Panc1 (cell line): Measurements from ENCODE around the gene C1QTNF1. TPM values are rescaled to one million over a fixed set of nuclear protein-coding genes. Genes with fewer than 3 reads are reported as not detected.

Source experiments
- ATAC-seq: fragments of 200-7000 bp; cut with Tn5 transposase; 2 replicates; pipeline ENCODE4 v1.9.1; 2020; ENCODE audit warnings: mild to moderate bottlenecking, moderate library complexity
- BruUV-seq: library from RNA; stranded (reverse); fragments of 400-500 nt; replicated peaks from 2 replicates; lab custom pipeline; 2021; lab: Mats Ljungman, UMichigan
- CTCF ChIA-PET: fragments of 300-600 bp; sonication (Branson Sonifier 250); formaldehyde crosslinking; loops from one replicate; lab custom pipeline; 2022; ENCODE audit warnings: antibody characterized with exemption; lab: Charles Lee
- POLR2A ChIA-PET: fragments of 300-600 bp; sonication (Branson Sonifier 250); formaldehyde crosslinking; loops from one replicate; lab custom pipeline; 2022; ENCODE audit warnings: antibody characterized with exemption; lab: Charles Lee
- DNase-seq: peaks from one replicate; pipeline ENCODE4 v3.0.0-alpha.2; 2010; ENCODE audit warnings: low read depth, low spot score
- H3K27ac ChIP-seq: 2 replicates; pipeline ENCODE4 v1.5.1; 2011; ENCODE audit warnings: mild to moderate bottlenecking, low read length, inconsistent platforms
- H3K27me3 ChIP-seq: fragments of 200-500 bp; sonication (Bioruptor generic); 2 replicates; pipeline ENCODE4 v1.6.0; 2014; ENCODE audit warnings: low read length, inconsistent platforms; ENCODE audit not compliant: control insufficient read depth, insufficient read depth
- H3K36me3 ChIP-seq: fragments of 200-500 bp; sonication (Bioruptor generic); 2 replicates; pipeline ENCODE4 v1.5.1; 2014; ENCODE audit warnings: inconsistent platforms, mild to moderate bottlenecking, low read length, moderate library complexity; ENCODE audit not compliant: control insufficient read depth, insufficient read depth
- H3K4me1 ChIP-seq: 2 replicates; pipeline ENCODE4 v1.5.1; 2011; ENCODE audit warnings: inconsistent platforms, mild to moderate bottlenecking, low read length, moderate library complexity; ENCODE audit not compliant: control insufficient read depth, insufficient read depth
- H3K4me3 ChIP-seq, 2 experiments: 2 replicates each; pipeline ENCODE4 v1.5.1; 2011 to 2012; ENCODE audit warnings: low read depth in 2 of 2, low read length in 2 of 2, mild to moderate bottlenecking in 2 of 2, inconsistent platforms in 1 of 2, moderate library complexity in 1 of 2
- H3K9me3 ChIP-seq: fragments of 200-500 bp; sonication (Bioruptor generic); 2 replicates; pipeline ENCODE4 v1.5.1; 2014; ENCODE audit warnings: low read depth, mild to moderate bottlenecking, inconsistent platforms, low read length, moderate library complexity; ENCODE audit not compliant: control insufficient read depth, insufficient read depth
- CTCF ChIP-seq: fragments of 450-650 bp; IDR thresholded peaks from 2 replicates; pipeline ENCODE4 v1.5.1; 2017; ENCODE audit warnings: mild to moderate bottlenecking
- POLR2AphosphoS5 ChIP-seq: IDR thresholded peaks from 2 replicates; pipeline ENCODE4 v1.6.1; 2012; ENCODE audit warnings: mild to moderate bottlenecking, low read depth, low read length, moderate library complexity
- SIN3A ChIP-seq: IDR thresholded peaks from 2 replicates; pipeline ENCODE4 v1.6.1; 2012; ENCODE audit warnings: low read depth, mild to moderate bottlenecking, low read length, moderate library complexity, borderline replicate concordance; ENCODE audit not compliant: insufficient read depth
- TCF7L2 ChIP-seq: IDR thresholded peaks from 2 replicates; pipeline ENCODE4 v1.6.1; 2011; ENCODE audit warnings: mild to moderate bottlenecking, low read depth, low read length, inconsistent platforms
- in situ Hi-C: cut with HindIII; loops from 2 replicates; pipeline ENCODE4 v1.10.0; 2016; ENCODE audit warnings: low sequenced_read_pairs, low pct_unique_long_range_greater_than_20kb
- intact Hi-C: fragments of 100-400 bp; cut with micrococcal nuclease; formaldehyde crosslinking; loops from one replicate; pipeline ENCODE4 v1.10.0; 2022; ENCODE audit not compliant: unreplicated experiment
- total RNA-seq: library from RNA; stranded (reverse); gene quantifications from one replicate; pipeline ENCODE4 v1.2.1, GENCODE V29; 2021; ENCODE audit not compliant: unreplicated experiment
- TF ChIP-seq, protein P1 (sequence below), 2 experiments: IDR thresholded peaks; 2 replicates each; pipeline ENCODE4 v1.6.1; 2011 to 2012; ENCODE audit warnings: low read depth in 2 of 2, control low read depth in 1 of 2, low read length in 1 of 2, mild to moderate bottlenecking in 1 of 2, moderate library complexity in 1 of 2; ENCODE audit not compliant: insufficient read depth in 1 of 2

The C1QTNF1 gene
- total RNA-seq, 1 experiment from 2014 or later: 1.5 TPM

DNA sequence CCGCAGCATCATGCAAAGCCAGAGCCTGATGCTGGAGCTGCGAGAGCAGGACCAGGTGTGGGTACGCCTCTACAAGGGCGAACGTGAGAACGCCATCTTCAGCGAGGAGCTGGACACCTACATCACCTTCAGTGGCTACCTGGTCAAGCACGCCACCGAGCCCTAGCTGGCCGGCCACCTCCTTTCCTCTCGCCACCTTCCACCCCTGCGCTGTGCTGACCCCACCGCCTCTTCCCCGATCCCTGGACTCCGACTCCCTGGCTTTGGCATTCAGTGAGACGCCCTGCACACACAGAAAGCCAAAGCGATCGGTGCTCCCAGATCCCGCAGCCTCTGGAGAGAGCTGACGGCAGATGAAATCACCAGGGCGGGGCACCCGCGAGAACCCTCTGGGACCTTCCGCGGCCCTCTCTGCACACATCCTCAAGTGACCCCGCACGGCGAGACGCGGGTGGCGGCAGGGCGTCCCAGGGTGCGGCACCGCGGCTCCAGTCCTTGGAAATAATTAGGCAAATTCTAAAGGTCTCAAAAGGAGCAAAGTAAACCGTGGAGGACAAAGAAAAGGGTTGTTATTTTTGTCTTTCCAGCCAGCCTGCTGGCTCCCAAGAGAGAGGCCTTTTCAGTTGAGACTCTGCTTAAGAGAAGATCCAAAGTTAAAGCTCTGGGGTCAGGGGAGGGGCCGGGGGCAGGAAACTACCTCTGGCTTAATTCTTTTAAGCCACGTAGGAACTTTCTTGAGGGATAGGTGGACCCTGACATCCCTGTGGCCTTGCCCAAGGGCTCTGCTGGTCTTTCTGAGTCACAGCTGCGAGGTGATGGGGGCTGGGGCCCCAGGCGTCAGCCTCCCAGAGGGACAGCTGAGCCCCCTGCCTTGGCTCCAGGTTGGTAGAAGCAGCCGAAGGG, 24.2 kb downstream of the C1QTNF1 start:
- POLR2A ChIA-PET: interaction anchor here (0.6 kb wide), 1 partner anchor 25 kb away, joined by 3 read pairs; no protein-coding TSS in a partner anchor
- BruUV-seq: no TSS peak

GRCh38 chr17:79048826-79049755, 25.1 kb downstream of the C1QTNF1 start:
- BruUV-seq: no TSS peak
- CTCF ChIA-PET: interaction anchor here (0.5 to 0.6 kb wide), 2 partner anchors 61 to 695 kb away, joined by 3 read pairs; no protein-coding TSS in a partner anchor

More for the DNA sequence above, 24.2 kb downstream of the C1QTNF1 start:
- TF ChIP-seq TCF7L2: no peak
- CTCF ChIA-PET: interaction anchor here (0.5 to 0.6 kb wide), 3 partner anchors 60 to 1107 kb away, joined by 3 read pairs; no protein-coding TSS in a partner anchor
- H3K36me3 ChIP-seq: no peaks in the 10 kb centered on the region
- intact Hi-C loops (no loop called here), in situ Hi-C loops (no loop called here)
- no peak overlapping the region for H3K4me3 ChIP-seq
- no peaks in the 10 kb centered on the region for H3K4me1 ChIP-seq
- no peak for DNase-seq
- H3K9me3 ChIP-seq: no peaks in the 10 kb centered on the region
- no peak; the same call in 1 of the 2 replicates for ATAC-seq
- no peak overlapping the region for H3K27ac ChIP-seq
- H3K27me3 ChIP-seq: no peaks in the 10 kb centered on the region; the same call in 1 of the 2 replicates

More at GRCh38 chr17:79048826-79049755, 25.1 kb downstream of the C1QTNF1 start:
- Histone ChIP-seq H3K27ac (no peak overlapping the region), H3K9me3 (no peaks in the 10 kb centered on the region), H3K27me3 (no peaks in the 10 kb centered on the region; the same call in 1 of the 2 replicates), H3K4me3 (no peak overlapping the region), H3K36me3 (no peaks in the 10 kb centered on the region), H3K4me1 (no peaks in the 10 kb centered on the region)
- no peak for DNase-seq
- in situ Hi-C loops: no loop called here
- POLR2A ChIA-PET: interaction anchor here (0.6 kb wide), 1 partner anchor 24 kb away, joined by 3 read pairs; no protein-coding TSS in a partner anchor
- intact Hi-C loops: no loop called here
- ATAC-seq: no peak
- TF ChIP-seq SIN3A: no peak
- TF ChIP-seq POLR2AphosphoS5: no peak
- TF ChIP-seq, protein P1, sequence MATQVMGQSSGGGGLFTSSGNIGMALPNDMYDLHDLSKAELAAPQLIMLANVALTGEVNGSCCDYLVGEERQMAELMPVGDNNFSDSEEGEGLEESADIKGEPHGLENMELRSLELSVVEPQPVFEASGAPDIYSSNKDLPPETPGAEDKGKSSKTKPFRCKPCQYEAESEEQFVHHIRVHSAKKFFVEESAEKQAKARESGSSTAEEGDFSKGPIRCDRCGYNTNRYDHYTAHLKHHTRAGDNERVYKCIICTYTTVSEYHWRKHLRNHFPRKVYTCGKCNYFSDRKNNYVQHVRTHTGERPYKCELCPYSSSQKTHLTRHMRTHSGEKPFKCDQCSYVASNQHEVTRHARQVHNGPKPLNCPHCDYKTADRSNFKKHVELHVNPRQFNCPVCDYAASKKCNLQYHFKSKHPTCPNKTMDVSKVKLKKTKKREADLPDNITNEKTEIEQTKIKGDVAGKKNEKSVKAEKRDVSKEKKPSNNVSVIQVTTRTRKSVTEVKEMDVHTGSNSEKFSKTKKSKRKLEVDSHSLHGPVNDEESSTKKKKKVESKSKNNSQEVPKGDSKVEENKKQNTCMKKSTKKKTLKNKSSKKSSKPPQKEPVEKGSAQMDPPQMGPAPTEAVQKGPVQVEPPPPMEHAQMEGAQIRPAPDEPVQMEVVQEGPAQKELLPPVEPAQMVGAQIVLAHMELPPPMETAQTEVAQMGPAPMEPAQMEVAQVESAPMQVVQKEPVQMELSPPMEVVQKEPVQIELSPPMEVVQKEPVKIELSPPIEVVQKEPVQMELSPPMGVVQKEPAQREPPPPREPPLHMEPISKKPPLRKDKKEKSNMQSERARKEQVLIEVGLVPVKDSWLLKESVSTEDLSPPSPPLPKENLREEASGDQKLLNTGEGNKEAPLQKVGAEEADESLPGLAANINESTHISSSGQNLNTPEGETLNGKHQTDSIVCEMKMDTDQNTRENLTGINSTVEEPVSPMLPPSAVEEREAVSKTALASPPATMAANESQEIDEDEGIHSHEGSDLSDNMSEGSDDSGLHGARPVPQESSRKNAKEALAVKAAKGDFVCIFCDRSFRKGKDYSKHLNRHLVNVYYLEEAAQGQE (IDR thresholded peaks at IDR 0.05; ENCODE audit: insufficient read depth in 1 of 2, low read depth in 2 of 2, low read length in 1 of 2): no peak
- TF ChIP-seq CTCF: no peak
- TF ChIP-seq TCF7L2: no peak
